Right lobe of liver (tissue), 6 donors: Measurements from ENCODE around the gene MLANA. TPM values are rescaled to one million over a fixed set of nuclear protein-coding genes. Genes with fewer than 3 reads are reported as not detected.

Source experiments
- ATAC-seq, 4 donors: fragments of 200-7000 bp; cut with Tn5 transposase; one replicate each; pipeline ENCODE4 v1.9.1; 2020; ENCODE audit warnings: mild to moderate bottlenecking in 4 of 4, moderate library complexity in 4 of 4
- DNase-seq, 3 donors: peaks; one replicate each; pipeline ENCODE4 v3.0.0-alpha.2; 2020
- H3K27ac ChIP-seq, 3 donors: fragments of 200-600 bp; one replicate each; pipeline ENCODE4 v1.8.0; 2022
- H3K27me3 ChIP-seq, 2 donors: fragments of 200-600 bp; one replicate each; pipeline ENCODE4 v1.8.0; 2022
- H3K36me3 ChIP-seq, 4 donors: fragments of 200-600 bp; sonication (generic) in 1 of 4; one replicate each; pipeline versions ENCODE4 v1.5.1 to v1.8.0; 2017 to 2022; ENCODE audit warnings: control low read depth in 1 of 4
- H3K4me1 ChIP-seq, 4 donors: fragments of 200-600 bp; sonication (generic) in 1 of 4; one replicate each; pipeline versions ENCODE4 v1.5.1 to v1.8.0; 2017 to 2022; ENCODE audit warnings: control low read depth in 1 of 4
- H3K4me3 ChIP-seq, 3 donors: fragments of 200-600 bp; one replicate each; pipeline ENCODE4 v1.8.0; 2022
- H3K9me3 ChIP-seq, 4 donors: fragments of 200-600 bp; sonication (generic) in 1 of 4; one replicate each; pipeline versions ENCODE4 v1.5.1 to v1.8.0; 2017 to 2022; ENCODE audit warnings: control low read depth in 1 of 4
- CTCF ChIP-seq, 4 donors: fragments of 200-600 bp in 3 of 4; fragments of 450-650 bp in 1 of 4; IDR thresholded peaks; one replicate each; pipeline versions ENCODE4 v1.5.1 to v1.8.0; 2016 to 2022; ENCODE audit warnings: antibody characterized with exemption in 4 of 4, mild to moderate bottlenecking in 2 of 4
- POLR2A ChIP-seq: fragments of 450-650 bp; IDR thresholded peaks from one replicate; pipeline ENCODE4 v1.6.1; 2017; ENCODE audit warnings: antibody characterized with exemption, mild to moderate bottlenecking
- WGBS: methylation state at CpG from one replicate; pipeline ENCODE4 v1.1.6; 2018; ENCODE audit warnings: low coverage, low lambda C conversion rate; ENCODE audit not compliant: insufficient coverage; ENCODE audit errors: missing lambda C conversion rate; 5-methylcytosine and 5-hydroxymethylcytosine counted together
- intact Hi-C, 2 donors: fragments of 100-400 bp; cut with DNase I; formaldehyde crosslinking; loops; one replicate each; pipeline versions ENCODE4 v1.11.2 to v1.14.1; 2022
- total RNA-seq, 6 experiments: library from RNA; depleted of rRNA in 2 of 6; stranded (reverse); fragments of >200 nt in 2 of 6; fragmentation: NEBNext Ultra II Directional in 3 of 6; extraction: Animal tissue kit (Norgen Biotek cat#: 25700) in 3 of 6; gene quantifications; one replicate each; pipeline versions ENCODE4 v1.1.0 to v1.2.4, GENCODE V29; 2016 to 2023
- donor health status: DM: no; HTN: yes; CAD: no.
- donor health status: DM: no; HTN: no; CAD: no.
- donor health status: DM: no; HTN: no; CAD: no.
- donor health status: DM: no; HTN: yes; CAD: no.
- donor health status: DM: no; HTN: yes; CAD: no.

Gene MLANA
- total RNA-seq, 6 experiments from 2014 or later = not detected

- no peaks in the 10 kb centered on the region for H3K36me3 ChIP-seq
- intact Hi-C loops = no loop called here
- no peaks in the 10 kb centered on the region for H3K27me3 ChIP-seq
- TF ChIP-seq POLR2A = no peak
- no peak for TF ChIP-seq CTCF (IDR thresholded peaks at IDR 0.05)
- no peaks in the 10 kb centered on the region for H3K9me3 ChIP-seq
- DNase-seq (no peak), ATAC-seq (no peak)
- no peak overlapping the region for H3K4me3 ChIP-seq
- no peaks in the 10 kb centered on the region for H3K4me1 ChIP-seq
- H3K27ac ChIP-seq = no peak overlapping the region
These were observed 32.8 kb upstream of the MLANA start for GRCh38 chr9:5857928-5858327.

- H3K36me3 ChIP-seq = no peaks in the 10 kb centered on the region
- H3K27me3 ChIP-seq = no peaks in the 10 kb centered on the region
- H3K9me3 ChIP-seq = no peaks in the 10 kb centered on the region
- 49% methylated on average over 3 of the region's 3 CpGs for WGBS
- DNase-seq = no peak
- H3K4me1 ChIP-seq = peaks cover 0 to 7% (median 0%) of the 10 kb centered on the region in 4 donors
- intact Hi-C loops = no loop called here
- ATAC-seq = no peak
- no peak overlapping the region for H3K27ac ChIP-seq
- no peak overlapping the region for H3K4me3 ChIP-seq
- TF ChIP-seq CTCF (IDR thresholded peaks at IDR 0.05) (no peak), POLR2A (no peak)
These were observed 31.9 kb upstream of the MLANA start for GRCh38 chr9:5858833-5859232.

GRCh38 chr9:5863092-5863746, 27.5 kb upstream of the MLANA start:
- ATAC-seq (peak; percentile 96 to 99 (median 98)), DNase-seq (peak; percentile 60 to 65 (median 60))
- intact Hi-C loops = no loop called here
- WGBS = 30% methylated on average over 2 of the region's 2 CpGs
- Histone ChIP-seq H3K27ac (no peak overlapping the region), H3K9me3 (no peaks in the 10 kb centered on the region), H3K36me3 (no peaks in the 10 kb centered on the region), H3K4me3 (no peak overlapping the region), H3K27me3 (no peaks in the 10 kb centered on the region), H3K4me1 (peaks cover 0 to 8% (median 0%) of the 10 kb centered on the region in 4 donors)
- TF ChIP-seq POLR2A (no peak), CTCF (IDR thresholded peaks at IDR 0.05) (no peak)

GRCh38 chr9:5864446-5864845, 26.2 kb upstream of the MLANA start:
- Histone ChIP-seq H3K27me3 (no peaks in the 10 kb centered on the region), H3K4me3 (no peak overlapping the region), H3K36me3 (no peaks in the 10 kb centered on the region), H3K9me3 (no peaks in the 10 kb centered on the region), H3K27ac (no peak overlapping the region), H3K4me1 (peaks cover 0 to 8% (median 0%) of the 10 kb centered on the region in 4 donors)
- DNase-seq = no peak
- ATAC-seq = no peak
- WGBS = 98% methylated on average over 4 of the region's 4 CpGs
- intact Hi-C loops = no loop called here
- TF ChIP-seq CTCF (IDR thresholded peaks at IDR 0.05) = no peak
- no peak for TF ChIP-seq POLR2A

GRCh38 chr9:5866272-5866671, 24.4 kb upstream of the MLANA start:
- Histone ChIP-seq H3K36me3 (no peaks in the 10 kb centered on the region), H3K9me3 (no peaks in the 10 kb centered on the region), H3K4me3 (no peak overlapping the region), H3K27ac (no peak overlapping the region), H3K27me3 (no peaks in the 10 kb centered on the region), H3K4me1 (peaks cover 0 to 8% (median 0%) of the 10 kb centered on the region in 4 donors)
- WGBS = 79% methylated on average over 1 of the region's 2 CpGs
- ATAC-seq (no peak), DNase-seq (no peak)
- TF ChIP-seq POLR2A = no peak
- no peak for TF ChIP-seq CTCF (IDR thresholded peaks at IDR 0.05)
- intact Hi-C loops = no loop called here
